Measurements from ENCODE around the gene HMGA1.
"Not testable (repeated sequence)": the region's sequence is repeated elsewhere in the genome, so short reads cannot be mapped to it uniquely, and the experiment has no call there.

HMGA1 gene

DNA sequence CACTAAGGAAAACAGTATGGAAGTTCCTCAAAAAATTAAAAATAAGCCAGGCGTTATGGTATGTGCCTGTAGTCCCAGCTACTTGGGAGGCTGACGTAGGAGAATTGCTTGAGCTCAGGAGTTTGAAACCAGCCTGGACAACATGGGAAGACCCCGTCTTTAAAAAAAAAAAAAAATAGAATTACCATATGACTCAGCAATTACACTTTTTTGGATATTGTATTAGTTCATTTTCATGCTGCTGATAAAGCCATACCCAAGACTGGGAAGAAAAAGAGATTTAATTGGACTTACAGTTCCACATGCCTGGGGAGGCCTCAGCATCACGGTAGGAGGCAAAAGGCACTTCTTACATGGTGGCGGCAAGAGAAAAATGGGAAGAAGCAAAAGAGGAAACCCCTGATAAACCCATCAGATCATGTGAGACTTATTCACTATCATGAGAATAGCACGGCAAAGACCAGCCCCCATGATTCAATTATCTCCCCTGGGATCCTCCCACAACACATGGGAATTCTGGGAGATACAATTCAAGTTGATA lies 22.9 kb downstream of the HMGA1 start:
- no peak for DNase-seq (ENCODE audit: low read depth in 1 of 2, low spot score in 1 of 2)

DNA sequence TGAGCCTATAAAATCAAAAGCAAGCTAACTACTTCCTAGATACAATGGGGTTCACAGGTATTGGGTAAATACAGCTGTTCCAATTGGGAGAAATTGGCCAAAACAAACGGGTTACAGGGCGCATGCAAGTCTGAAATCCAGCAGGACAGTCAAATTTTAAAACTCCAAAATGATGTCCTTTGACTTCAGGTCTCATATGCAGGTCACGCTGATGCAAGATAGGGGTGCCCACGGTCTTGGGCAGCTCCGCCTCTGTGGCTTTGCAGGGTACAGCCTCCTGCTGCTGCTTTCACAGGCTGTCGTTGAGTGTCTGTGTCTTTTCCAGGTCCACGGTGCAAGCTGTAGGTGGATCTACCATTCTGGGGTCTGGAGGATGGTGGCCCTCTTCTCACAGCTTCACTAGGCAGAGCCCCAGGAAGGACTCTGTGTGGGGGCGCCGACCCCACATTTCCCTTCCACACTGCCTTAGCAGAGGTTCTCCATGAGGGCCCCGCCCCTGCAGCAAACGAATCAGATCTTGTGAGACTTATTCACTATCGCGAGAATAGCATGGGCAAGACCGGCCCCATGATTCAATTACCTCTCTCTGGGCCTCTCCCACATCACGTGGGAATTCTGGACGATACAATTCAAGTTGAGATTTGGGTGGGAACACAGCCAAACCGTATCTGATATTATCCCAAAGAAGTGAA lies 24.0 kb downstream of the HMGA1 start:
- no peak for DNase-seq (ENCODE audit: low read depth in 1 of 2, low spot score in 1 of 2)

DNA sequence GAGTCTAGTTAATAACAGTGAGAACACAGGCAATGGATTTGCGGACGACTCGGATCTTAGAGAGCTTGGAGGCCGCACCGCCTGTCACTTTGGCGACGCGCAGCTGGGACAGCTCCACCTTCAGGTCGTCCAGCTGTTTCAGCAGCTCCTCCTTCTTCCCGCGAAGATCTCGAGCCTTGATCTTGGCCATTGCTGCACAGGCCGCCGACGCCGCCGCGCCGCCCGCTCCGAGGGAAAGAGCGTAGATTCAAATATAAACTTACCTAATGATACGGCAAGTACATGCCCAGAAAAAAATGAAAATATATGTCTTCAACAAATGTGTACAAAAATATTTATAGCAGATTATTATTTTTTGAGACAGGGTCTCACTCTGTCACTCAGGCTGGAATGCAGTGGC lies 26.8 kb downstream of the HMGA1 start:
- DNase-seq (ENCODE audit: low read depth in 1 of 2, low spot score in 1 of 2) = not testable (repeated sequence)

DNA sequence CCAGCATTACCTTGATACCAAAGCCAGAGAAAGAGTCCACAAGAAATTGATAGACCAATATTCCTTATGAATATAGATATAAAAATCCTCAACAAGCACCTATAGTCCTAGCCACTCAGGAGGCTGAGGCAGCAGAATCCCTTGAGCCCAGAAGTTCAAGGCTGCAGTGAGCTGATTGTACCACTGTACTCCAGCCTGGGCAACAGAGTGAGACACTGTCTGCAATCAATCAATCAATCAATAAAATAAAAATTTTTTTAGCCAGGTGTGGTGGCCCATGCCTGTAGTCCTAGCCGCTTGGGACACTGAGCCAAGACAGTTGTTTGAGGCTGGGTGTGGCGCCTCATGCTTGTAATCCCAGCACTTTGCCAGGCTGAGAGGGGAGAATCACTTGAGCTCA lies 31.1 kb downstream of the HMGA1 start:
- no peak for DNase-seq (ENCODE audit: low read depth in 1 of 2, low spot score in 1 of 2)

DNA sequence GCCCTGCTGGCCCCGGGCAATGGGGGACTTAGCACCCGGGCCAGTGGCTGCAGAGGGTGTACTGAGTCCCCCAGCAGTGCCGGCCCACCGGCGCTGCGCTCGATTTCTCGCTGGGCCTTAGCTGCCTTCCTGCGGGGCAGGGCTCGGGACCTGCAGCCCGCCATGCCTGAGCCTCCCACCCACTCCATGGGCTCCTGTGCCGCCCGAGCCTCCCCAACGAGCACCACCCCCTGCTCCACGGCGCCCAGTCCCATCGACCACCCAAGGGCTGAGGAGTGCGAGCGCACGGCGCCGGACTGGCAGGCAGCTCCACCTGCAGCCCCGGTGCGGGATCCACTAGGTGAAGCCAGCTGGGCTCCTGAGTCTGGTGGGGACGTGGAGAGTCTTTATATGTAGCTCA lies 32.5 kb downstream of the HMGA1 start:
- DNase-seq (ENCODE audit: low read depth in 1 of 2, low spot score in 1 of 2) = not testable (repeated sequence)

DNA sequence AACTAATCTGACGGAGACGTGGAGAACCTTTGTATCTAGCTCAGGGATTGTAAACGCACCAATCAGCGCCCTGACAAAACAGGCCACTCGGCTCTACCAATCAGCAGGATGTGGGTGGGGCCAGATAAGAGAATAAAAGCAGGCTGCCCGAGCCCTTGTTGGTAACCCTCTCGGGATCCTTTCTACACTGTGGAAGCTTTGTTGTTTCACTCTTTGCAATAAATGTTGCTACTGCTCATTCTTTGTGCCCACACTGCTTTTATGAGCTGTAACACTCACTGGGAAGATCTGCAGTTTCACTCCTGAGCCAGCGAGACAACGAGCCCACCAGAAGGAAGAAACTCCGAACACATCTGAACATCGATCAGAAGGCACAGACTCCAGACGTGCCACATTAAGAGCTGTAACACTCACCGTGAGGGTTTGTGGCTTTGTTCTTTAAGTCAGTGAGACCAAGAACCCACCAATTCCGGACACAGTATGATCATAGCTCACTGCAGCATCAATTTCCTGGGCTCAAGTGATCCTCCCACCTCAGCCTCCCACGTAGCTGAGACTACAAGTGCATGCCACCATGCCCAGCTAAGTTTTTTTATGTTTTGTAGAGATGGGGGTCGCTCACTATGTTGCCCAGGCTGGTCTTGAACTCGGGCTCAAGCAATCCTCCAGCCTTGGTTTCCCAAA lies 33.1 kb downstream of the HMGA1 start:
- not testable (repeated sequence) for DNase-seq (ENCODE audit: low read depth in 1 of 2, low spot score in 1 of 2)

DNA sequence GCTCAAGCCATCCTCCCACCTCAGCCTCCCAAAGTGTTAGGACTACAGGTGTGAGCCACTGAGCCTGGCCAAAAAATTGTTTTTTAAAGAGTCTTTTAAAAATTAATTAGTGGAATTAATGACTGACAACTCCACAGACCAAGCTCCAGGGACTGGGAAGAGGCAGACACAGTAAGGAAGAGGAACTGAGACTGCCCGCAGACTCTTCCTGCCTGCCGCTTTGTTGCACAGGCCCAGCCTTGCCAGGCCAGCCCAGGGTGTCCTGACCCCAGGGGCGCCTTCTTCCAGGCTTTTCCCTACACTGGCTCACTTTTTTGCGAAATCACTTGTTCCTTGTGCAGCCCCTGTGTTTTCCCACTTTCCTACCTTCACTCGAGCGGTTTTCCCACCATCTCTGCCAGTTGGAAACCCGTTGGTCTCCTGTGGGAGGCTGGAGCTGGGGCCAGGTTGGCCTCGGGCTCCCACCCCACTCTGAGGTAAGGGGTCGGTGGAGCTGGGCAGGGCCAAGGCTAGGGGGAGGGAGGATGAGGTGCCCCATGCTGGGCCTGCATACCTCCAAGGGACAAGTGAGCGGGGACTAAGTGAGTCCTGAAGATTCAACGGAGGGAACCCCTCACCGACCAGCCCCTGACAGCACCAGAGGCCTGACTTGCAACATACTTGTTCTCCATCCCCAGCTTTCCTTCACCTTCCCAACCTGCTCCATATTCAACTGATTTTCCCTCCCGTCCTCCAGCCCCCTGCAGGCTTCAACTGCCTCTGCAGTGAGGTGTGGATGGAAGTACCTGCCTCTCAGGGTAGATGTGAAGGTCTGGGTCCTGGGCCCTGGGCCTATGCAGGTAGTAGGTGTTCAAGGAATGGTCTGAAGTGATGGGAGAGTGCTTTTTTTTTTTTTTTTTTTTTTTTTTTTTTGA lies 35.6 kb downstream of the HMGA1 start:
- no peak for DNase-seq (ENCODE audit: low read depth in 1 of 2, low spot score in 1 of 2)

DNA sequence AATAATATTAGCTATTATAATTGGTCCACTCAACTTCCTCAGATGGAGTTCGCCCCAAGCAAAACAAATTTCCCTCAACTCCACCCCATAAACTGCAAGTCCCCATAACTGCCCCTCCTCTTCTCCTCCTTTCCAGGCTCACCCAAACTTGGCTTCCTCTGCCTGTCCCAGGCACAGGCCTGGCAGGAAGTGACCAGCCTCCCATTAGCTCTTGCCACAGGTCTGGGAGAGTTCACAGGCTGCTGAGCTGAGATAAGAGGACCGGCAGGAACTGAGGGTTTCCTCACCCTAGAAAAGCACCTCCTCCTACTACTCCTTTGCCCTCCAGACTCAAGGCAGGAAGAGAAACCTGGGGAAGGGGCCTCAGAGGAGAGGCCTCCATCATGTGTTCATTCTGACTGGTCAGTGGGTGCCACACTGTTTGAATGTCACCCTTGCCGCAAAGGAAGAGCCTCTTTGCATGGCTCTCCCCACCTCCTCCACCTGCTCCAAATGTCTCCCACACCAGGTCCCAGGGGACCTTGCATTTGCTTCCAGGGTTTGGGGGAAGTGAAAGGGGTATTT lies 36.7 kb downstream of the HMGA1 start:
- no peak for DNase-seq (ENCODE audit: low read depth in 1 of 2, low spot score in 1 of 2)

DNA sequence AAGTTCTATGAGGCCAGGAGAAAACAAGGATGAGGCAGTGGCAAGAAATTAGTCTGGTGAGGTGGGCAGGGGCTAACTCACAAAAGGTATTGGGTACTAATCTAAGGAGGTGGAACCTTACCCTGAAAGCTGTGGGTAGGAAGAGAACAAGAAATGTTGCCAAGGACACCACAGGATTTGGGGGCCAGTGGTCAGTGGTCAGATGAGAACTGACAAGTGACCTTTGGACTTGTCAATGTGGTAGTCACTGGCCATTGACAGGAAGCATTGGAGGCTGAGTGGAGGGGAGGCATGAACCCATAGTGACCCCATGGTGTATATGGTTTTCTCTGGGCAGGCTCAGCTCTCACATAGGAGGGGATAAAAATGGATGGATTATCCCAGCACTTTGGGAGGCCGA lies 37.5 kb downstream of the HMGA1 start:
- DNase-seq (ENCODE audit: low read depth in 1 of 2, low spot score in 1 of 2) = no peak

DNA sequence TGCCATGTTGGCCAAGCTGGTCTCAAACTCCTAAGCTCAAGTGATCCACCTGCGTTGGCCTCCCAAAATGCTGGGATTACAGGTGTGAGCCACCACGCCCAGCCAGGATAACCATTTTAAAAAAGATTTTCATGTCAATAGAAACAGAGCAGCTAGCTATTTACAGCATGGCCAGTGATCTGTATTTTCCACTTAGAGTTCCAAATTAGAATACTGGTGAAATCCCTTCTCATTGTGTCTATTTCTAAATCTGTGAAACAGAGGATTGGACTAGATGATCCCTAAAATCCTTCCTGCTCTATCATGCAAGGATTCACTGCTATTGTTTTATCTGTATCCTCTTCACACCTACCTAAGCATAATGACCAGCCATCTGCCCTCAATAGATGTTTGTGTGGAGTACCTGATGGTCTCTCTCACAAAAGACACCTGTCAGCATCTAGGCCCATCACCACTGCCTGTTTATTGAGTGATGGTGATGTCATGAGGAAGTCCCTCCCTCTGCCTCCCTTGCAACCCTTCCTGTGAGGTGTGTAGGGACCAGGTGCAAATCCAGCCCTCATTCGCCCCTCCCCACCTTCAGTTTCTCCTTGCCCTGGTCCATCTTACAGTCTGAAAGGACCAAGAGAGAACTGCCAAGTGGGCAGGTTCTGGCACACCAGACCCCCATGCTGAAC lies 38.6 kb downstream of the HMGA1 start:
- no peak for DNase-seq (ENCODE audit: low read depth in 1 of 2, low spot score in 1 of 2)

DNA sequence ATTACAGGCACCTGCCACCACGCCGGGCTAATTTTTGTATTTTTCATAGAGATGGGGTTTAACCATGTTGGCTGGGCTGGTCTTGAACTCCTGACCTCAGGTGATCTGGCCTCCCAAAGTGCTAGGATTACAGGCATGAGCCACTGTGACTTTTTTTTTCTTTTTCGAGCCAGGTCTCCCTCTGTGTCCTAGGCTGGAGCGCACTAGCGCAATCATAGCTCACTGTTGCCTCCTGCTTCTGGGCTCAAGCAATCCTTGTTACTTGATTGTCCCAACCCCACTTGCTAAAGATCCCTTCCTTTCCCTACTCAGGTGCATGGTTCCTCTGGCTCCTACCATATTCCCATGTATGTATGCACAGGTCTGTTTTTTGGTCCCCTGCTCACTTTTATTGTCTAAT lies 39.5 kb downstream of the HMGA1 start:
- no peak for DNase-seq (ENCODE audit: low read depth in 1 of 2, low spot score in 1 of 2)

DNA sequence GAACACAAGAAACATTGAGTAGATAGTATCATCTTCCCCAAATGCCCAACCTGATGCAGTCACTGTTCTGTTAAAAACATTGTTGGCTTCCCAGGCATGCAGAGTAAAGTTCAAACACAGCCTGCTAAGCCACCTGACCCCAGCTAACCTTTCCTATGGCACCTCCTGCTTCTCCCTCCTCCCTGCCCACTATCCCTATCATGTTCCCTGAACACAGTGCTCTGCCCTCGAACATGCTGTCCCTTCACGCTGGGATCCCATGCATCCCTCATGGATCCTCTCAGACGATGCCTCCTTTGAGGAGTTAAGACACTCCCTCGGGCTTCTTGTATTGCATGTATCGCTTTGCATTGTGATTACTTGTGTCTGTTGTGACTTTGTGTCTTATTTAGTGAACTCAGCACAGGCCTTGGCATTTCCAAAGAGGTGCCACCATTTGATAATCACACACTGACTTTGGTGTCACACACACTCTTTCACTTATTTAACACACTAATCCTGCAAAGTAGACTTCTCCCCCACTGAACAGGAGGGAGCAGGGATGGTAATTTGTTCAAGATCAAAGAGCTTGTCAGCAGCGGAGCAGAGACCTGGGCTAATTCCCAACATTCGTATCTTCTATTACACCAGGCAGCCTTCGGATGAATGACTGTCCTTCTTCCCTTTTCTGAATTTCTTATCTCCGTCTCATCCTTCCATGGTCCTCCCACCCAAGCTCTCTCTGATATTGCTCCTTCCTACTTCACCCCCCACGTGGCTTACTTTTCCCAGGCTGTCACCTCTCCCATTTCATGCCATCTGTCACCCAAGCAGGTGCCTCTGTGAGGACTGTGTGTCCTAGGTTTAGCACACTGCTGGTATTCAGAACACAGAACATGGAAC lies 40.4 kb downstream of the HMGA1 start:
- no peak for DNase-seq (ENCODE audit: low read depth in 1 of 2, low spot score in 1 of 2)

DNA sequence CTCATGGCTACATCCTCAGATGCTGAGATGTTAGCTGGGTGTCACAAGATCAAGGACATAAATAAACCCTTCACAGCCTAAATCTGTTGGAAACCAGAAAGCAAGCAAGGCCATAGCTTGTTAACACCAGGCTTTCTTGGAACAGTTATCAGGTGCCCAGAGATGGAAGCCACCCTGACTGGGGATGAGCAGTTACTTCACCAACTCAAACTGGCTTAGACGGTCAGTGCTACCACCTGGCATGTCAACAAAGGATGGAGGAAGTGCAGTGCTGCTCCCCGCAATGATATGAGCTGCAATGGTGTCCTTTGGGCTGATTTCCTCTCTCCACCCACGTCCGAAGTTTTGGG lies 41.1 kb downstream of the HMGA1 start:
- DNase-seq (ENCODE audit: low read depth in 1 of 2, low spot score in 1 of 2) = no peak

DNA sequence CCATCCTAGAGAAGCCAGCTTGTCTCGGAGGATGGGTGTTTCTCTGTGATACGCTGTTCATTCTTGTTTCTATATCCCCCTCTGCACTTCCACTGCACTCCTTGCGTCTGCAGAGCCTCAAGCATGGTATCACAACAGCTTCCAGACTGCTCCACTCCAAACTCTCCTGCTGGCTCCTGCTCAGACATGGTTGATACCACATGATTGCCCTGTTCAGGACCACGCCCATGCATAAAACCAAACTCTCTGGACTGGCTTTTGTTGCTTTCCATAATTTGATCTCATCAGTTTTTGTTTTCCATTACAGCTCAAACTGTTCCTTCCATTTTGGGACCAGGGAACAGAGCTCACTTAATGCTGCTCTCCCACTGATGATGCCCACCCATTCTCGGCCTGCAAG lies 42.2 kb downstream of the HMGA1 start:
- DNase-seq (ENCODE audit: low read depth in 1 of 2, low spot score in 1 of 2) = no peak

DNA sequence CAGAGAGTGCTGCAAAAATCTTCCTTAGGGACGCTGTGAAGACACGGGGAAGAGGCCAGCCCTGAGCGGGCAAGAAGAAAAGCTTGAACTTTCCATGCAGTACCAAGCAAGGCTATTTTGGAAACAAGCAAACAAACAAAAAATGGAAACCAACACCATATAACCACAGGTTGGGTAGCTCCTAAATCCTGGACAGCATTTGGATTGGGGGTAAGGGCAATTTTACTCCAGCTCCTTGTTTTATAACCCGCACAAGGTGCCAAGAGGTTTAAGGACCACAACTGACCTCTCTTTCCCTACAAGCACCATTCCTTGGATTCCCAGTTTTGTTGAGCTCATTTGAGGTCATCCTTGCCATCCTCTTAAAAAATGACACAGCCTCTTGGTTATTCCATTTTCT lies 43.5 kb downstream of the HMGA1 start:
- no peak for DNase-seq (ENCODE audit: low read depth in 1 of 2, low spot score in 1 of 2)

DNA sequence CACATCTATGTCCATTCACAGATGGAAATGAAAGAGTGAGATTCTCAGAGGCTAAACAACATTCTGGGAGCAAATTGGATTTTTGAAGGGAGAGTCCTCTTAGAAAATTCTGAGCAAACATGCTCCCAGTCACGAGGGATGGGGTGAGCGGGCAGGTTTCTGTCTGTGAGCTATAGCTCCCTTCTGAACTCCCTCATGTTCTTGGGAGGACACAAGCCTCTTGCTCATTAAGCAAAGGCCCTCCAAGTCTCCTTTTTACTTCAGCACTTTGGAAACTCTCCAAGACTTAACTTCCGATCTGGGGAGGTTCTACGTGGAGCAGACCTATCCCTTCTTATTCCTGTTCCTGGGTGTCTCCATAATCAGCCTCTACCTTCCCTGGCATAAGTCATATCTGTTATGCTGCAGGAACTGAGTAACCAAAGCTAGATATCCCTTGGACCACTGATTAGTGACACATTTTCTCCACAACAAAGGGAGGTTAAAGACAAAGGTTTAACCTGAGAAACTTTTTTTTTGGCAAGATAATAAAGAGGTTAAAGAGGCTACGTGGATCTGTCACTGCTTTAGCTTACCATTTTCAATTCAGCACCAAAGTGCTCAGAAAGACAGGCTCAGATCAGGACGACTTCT lies 45.1 kb downstream of the HMGA1 start:
- DNase-seq (ENCODE audit: low read depth in 1 of 2, low spot score in 1 of 2) = no peak

DNA sequence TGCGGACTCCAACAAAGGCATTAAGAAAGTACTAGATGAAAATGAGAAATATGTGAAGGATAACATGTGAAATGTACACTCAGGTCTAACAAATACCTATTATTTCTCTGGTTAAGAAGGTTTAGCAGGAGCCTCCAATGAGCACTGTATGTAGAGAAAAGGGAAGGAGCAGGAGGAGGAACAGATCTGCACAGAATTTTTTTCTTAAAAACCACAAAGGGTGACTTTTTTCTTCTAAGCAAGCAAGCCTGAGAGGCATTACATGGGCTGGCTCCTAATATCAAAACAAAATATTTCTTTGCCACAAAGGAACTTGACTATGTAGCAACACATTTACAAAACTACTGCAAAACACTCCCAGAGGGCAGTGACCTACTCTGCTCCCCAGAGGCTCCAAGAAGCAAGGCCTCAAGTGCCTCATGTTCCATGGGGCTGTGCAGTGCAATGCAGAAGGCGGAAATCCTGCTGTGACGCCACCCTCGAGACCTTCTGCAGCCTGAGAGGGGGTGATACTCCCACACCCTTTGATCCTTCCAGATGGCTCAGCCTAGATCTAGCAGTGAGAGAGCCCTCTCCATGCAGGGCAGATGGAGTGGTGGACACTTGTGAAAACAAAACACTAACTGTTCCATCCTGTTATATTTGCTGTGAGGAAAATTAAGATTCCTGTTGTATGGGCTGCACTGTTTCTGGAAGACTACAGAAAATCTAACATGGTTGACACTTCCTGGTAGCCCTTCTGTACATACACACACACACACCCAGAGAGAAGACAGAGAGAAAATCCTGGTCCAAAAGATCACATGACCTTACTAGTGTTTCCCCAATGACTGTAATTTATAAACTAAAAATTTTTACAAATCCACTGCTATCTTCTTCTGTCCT lies 48.1 kb downstream of the HMGA1 start:
- DNase-seq (ENCODE audit: low read depth in 1 of 2, low spot score in 1 of 2) = no peak

DNA sequence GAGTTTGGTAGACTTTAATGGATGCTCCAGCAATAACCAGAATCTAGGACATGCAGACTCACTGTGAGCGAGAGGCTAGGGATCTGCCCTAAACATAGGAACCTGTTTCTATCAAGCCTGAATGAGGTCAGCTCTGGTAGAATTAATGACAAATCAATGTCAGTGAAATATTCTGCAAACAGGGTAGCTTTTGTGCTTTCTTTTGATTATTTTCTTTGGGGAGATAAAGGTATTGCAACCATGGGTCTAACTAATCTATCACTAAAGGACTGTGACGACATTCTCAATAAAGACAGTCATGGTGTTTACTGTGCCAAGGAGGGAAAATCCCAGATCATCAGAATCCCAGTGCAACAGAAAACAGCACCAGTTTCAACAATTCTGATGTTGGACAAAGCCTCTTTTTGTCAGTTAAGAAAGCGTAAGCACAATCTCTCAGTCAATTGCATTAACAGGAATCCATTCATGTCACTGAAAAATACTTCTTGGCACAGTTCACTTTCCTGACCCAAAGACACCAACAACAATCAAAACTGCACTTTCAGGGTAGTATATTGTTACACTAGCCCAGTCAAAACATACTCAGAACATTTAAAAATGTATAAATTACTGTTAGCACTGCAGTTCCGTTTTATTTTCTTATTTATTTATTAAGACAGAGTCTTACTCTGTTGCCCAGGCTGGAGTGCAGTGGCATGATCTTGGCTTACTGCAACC lies 48.9 kb downstream of the HMGA1 start:
- DNase-seq (ENCODE audit: low read depth in 1 of 2, low spot score in 1 of 2) = no peak

Data from activated CD4-positive, alpha-beta T cell treated with anti-CD3 and anti-CD28 coated beads, Interleukin-2, amount 50 U/mL, for 24 hours (primary cell).